CD14-positive monocyte (primary cell): ENCODE data around the gene OR6Y1. TPM values are rescaled to one million over a fixed set of nuclear protein-coding genes. Genes with fewer than 3 reads are reported as not detected.

Experiments used
- DNase-seq, 3 donors: peaks; one replicate each; pipeline ENCODE4 v3.0.0-alpha.2; 2011 to 2022
- H2AFZ ChIP-seq: 2 replicates; pipeline ENCODE4 v1.6.0; 2012; ENCODE audit warnings: mild to moderate bottlenecking, low read depth, low read length, inconsistent platforms; ENCODE audit not compliant: insufficient read depth, poor library complexity, severe bottlenecking
- H3K27ac ChIP-seq, 2 donors: 1 replicate in 1 of 2; 2 replicates in 1 of 2; pipeline ENCODE4 v1.5.1; 2012 to 2013; ENCODE audit warnings: low read length in 2 of 2, control low read depth in 1 of 2, inconsistent platforms in 1 of 2, low read depth in 1 of 2, mild to moderate bottlenecking in 1 of 2
- H3K27me3 ChIP-seq, 2 donors: one replicate each; pipeline versions ENCODE4 v1.6.0 to v1.6.1; 2011 to 2013; ENCODE audit warnings: low read length in 2 of 2; ENCODE audit not compliant: control insufficient read depth in 2 of 2, insufficient read depth in 2 of 2
- H3K36me3 ChIP-seq, 2 donors: replicated peaks in 1 of 2; 1 replicate in 1 of 2; 2 replicates in 1 of 2; pipeline versions ENCODE4 v1.5.1 to v1.6.1; 2012 to 2013; ENCODE audit warnings: low read length in 2 of 2, control low read depth in 1 of 2, inconsistent platforms in 1 of 2, mild to moderate bottlenecking in 1 of 2; ENCODE audit not compliant: insufficient read depth in 2 of 2, control insufficient read depth in 1 of 2
- H3K4me1 ChIP-seq, 2 donors: 1 replicate in 1 of 2; 2 replicates in 1 of 2; pipeline versions ENCODE4 v1.5.1 to v1.6.1; 2012 to 2013; ENCODE audit warnings: low read length in 2 of 2, control low read depth in 1 of 2, inconsistent platforms in 1 of 2, mild to moderate bottlenecking in 1 of 2, moderate library complexity in 1 of 2; ENCODE audit not compliant: insufficient read depth in 2 of 2, control insufficient read depth in 1 of 2
- H3K4me2 ChIP-seq: replicated peaks from 2 replicates; pipeline ENCODE3; 2012; ENCODE audit warnings: low read length, moderate library complexity, mild to moderate bottlenecking; ENCODE audit not compliant: poor library complexity, severe bottlenecking; ENCODE audit errors: extremely low read depth
- H3K4me3 ChIP-seq, 3 experiments: fragments of 200-600 bp in 1 of 3; sonication (generic) in 1 of 3; replicated peaks in 1 of 3; 1 replicate in 2 of 3; 2 replicates in 1 of 3; pipeline ENCODE4 v1.5.1; 2011 to 2013; ENCODE audit warnings: low read length in 3 of 3, mild to moderate bottlenecking in 3 of 3, control low read depth in 2 of 3, low read depth in 2 of 3, inconsistent platforms in 1 of 3, moderate library complexity in 1 of 3
- H3K79me2 ChIP-seq: 2 replicates; pipeline ENCODE4 v1.6.0; 2012; ENCODE audit warnings: mild to moderate bottlenecking, control low read depth, inconsistent platforms, low read length, moderate library complexity; ENCODE audit not compliant: insufficient read depth
- H3K9ac ChIP-seq: 2 replicates; pipeline ENCODE4 v1.6.0; 2017; ENCODE audit warnings: low read length, mild to moderate bottlenecking; ENCODE audit not compliant: insufficient read depth, poor library complexity, severe bottlenecking
- H3K9me3 ChIP-seq, 2 donors: replicated peaks in 1 of 2; 1 replicate in 1 of 2; 2 replicates in 1 of 2; pipeline versions ENCODE4 v1.5.1 to v1.6.1; 2012 to 2013; ENCODE audit warnings: low read length in 2 of 2, control low read depth in 1 of 2; ENCODE audit not compliant: control insufficient read depth in 1 of 2, insufficient read depth in 1 of 2
- H4K20me1 ChIP-seq: 2 replicates; pipeline ENCODE4 v1.6.0; 2012; ENCODE audit warnings: mild to moderate bottlenecking, low read length, control low read depth, moderate library complexity; ENCODE audit not compliant: insufficient read depth
- H3K27ac Mint-ChIP-seq, 7 donors: one replicate each; pipeline ENCODE4 v1.8.0; 2020; ENCODE audit warnings: mild to moderate bottlenecking in 7 of 7, mixed read lengths in 7 of 7, moderate library complexity in 6 of 7, inconsistent platforms in 2 of 7
- H3K27me3 Mint-ChIP-seq, 3 donors: one replicate each; pipeline ENCODE4 v1.8.0; 2021 to 2022; ENCODE audit warnings: low read depth in 3 of 3, mild to moderate bottlenecking in 3 of 3, mixed read lengths in 3 of 3, moderate library complexity in 3 of 3, inconsistent platforms in 1 of 3
- H3K36me3 Mint-ChIP-seq, 2 donors: one replicate each; pipeline ENCODE4 v1.8.0; 2020; ENCODE audit warnings: mixed read lengths in 2 of 2, inconsistent platforms in 1 of 2, mild to moderate bottlenecking in 1 of 2
- H3K4me1 Mint-ChIP-seq: one replicate; pipeline ENCODE4 v1.8.0; 2020; ENCODE audit warnings: mild to moderate bottlenecking, mixed read lengths
- H3K4me3 Mint-ChIP-seq, 2 donors: one replicate each; pipeline ENCODE4 v1.8.0; 2020; ENCODE audit warnings: mild to moderate bottlenecking in 2 of 2, mixed read lengths in 2 of 2, moderate library complexity in 1 of 2
- H3K9me3 Mint-ChIP-seq, 7 donors: one replicate each; pipeline ENCODE4 v1.8.0; 2020 to 2022; ENCODE audit warnings: mixed read lengths in 7 of 7, mild to moderate bottlenecking in 6 of 7, moderate library complexity in 6 of 7, inconsistent platforms in 2 of 7
- WGBS: methylation state at CpG from one replicate; pipeline ENCODE4 v1.1.5; 2013; ENCODE audit warnings: missing lambda C conversion rate; ENCODE audit not compliant: insufficient coverage; 5-methylcytosine and 5-hydroxymethylcytosine counted together
- intact Hi-C, 2 donors: fragments of 100-400 bp; cut with micrococcal nuclease; formaldehyde crosslinking; loops; one replicate each; pipeline versions ENCODE4 v1.15.0 to v1.15.1; 2023
- polyA plus RNA-seq, 3 donors: library from polyadenylated mRNA; depleted of rRNA in 1 of 3; unstranded in 2 of 3; stranded (reverse) in 1 of 3; fragments of 300-500 nt in 2 of 3; fragments of >200 nt in 1 of 3; fragmentation: Illumina TruSeq in 2 of 3; gene quantifications; 1 replicate in 2 of 3; 2 replicates in 1 of 3; pipeline ENCODE4 v1.2.3, GENCODE V29; 2012 to 2021
- TF ChIP-seq, protein P1 (sequence below): fragments of 200-600 bp; IDR thresholded peaks from one replicate; pipeline ENCODE4 v1.8.0; 2022; ENCODE audit warnings: antibody characterized with exemption, mild to moderate bottlenecking

OR6Y1 gene
- polyA plus RNA-seq, 3 donors, result not detected

DNA sequence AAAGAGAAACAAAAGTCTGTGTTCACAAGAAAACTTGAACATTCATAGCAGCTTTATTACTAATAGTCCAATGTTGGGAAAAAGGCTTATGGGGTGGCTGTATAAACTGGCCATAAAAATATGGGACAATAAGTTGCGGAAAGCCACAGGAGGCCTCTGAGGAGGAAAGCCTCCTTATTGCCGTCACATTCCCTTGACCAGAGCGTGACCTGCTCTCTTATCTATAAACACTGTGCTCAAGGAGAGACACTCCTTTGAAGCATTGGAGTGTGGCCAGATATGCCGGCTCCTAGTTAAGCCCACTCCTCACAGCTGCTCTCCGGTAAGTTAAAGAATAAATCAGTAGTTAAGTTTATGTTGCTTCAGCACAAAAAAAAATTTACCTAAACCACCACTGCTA is 19.7 kb downstream of the OR6Y1 start:
- no peak overlapping the region for H3K4me3 ChIP-seq
- H3K9ac ChIP-seq, result no peak overlapping the region
- no peak overlapping the region for H2AFZ ChIP-seq
- WGBS, result no CpG with 5 or more reads among the region's 5 CpGs
- peaks cover 0 to 3% (median 0%) of the 10 kb centered on the region in 7 donors for H3K9me3 Mint-ChIP-seq
- H3K79me2 ChIP-seq, result no peaks in the 10 kb centered on the region
- no peak overlapping the region for H3K27ac Mint-ChIP-seq
- H3K27ac ChIP-seq, result no peak overlapping the region
- no peaks in the 10 kb centered on the region for H3K4me1 Mint-ChIP-seq
- no peaks in the 10 kb centered on the region for H3K36me3 Mint-ChIP-seq
- intact Hi-C loops, result no loop called here
- TF ChIP-seq, protein P1, sequence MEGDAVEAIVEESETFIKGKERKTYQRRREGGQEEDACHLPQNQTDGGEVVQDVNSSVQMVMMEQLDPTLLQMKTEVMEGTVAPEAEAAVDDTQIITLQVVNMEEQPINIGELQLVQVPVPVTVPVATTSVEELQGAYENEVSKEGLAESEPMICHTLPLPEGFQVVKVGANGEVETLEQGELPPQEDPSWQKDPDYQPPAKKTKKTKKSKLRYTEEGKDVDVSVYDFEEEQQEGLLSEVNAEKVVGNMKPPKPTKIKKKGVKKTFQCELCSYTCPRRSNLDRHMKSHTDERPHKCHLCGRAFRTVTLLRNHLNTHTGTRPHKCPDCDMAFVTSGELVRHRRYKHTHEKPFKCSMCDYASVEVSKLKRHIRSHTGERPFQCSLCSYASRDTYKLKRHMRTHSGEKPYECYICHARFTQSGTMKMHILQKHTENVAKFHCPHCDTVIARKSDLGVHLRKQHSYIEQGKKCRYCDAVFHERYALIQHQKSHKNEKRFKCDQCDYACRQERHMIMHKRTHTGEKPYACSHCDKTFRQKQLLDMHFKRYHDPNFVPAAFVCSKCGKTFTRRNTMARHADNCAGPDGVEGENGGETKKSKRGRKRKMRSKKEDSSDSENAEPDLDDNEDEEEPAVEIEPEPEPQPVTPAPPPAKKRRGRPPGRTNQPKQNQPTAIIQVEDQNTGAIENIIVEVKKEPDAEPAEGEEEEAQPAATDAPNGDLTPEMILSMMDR, result no peak
- H3K4me2 ChIP-seq, result no peak overlapping the region
- H3K9me3 ChIP-seq, result no peaks in the 10 kb centered on the region
- no peak overlapping the region for H3K4me3 Mint-ChIP-seq
- H3K4me1 ChIP-seq, result no peaks in the 10 kb centered on the region
- DNase-seq, result no peak
- H3K36me3 ChIP-seq, result no peaks in the 10 kb centered on the region
- H3K27me3 Mint-ChIP-seq, result peaks cover 2 to 12% (median 5%) of the 10 kb centered on the region in 3 donors
- peaks cover 0 to 4% of the 10 kb centered on the region in 2 donors for H3K27me3 ChIP-seq
- no peaks in the 10 kb centered on the region for H4K20me1 ChIP-seq

DNA sequence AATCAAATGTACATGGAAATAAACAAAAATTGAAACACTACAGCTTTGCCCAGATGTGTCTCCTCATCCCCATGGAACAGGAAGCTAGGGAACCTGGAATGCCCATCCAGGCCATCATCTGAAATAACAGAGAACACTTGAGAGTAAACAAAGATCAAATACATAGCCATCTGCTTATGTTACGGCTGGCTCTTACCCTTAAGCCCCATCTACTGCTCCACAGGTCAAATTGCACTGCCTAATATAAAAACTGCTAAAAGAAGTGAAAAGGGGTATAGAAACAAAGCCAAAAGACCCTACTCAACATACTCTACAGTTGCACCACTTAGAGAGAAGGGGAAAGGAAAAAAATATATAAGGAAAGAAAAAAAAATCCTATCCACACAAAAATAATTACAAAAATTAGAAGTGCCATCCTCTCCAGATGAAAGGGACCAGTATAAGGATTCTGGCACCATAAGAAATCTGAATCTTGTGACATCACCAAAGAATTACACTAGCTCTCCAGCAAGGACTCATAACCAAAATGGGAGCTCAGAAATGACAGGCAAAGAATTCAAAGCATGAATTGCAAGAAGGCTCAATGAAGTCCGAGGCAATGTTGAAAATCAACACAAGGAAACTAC is 26.9 kb downstream of the OR6Y1 start:
- Histone ChIP-seq H2AFZ (no peak overlapping the region), H3K27me3 (peaks cover 8 to 12% of the 10 kb centered on the region in 2 donors), H3K27ac (no peak overlapping the region), H3K9ac (no peak overlapping the region), H3K36me3 (no peaks in the 10 kb centered on the region), H3K79me2 (no peaks in the 10 kb centered on the region), H3K4me2 (no peak overlapping the region), H3K4me3 (no peak overlapping the region), H3K9me3 (no peaks in the 10 kb centered on the region), H4K20me1 (no peaks in the 10 kb centered on the region), H3K4me1 (no peaks in the 10 kb centered on the region)
- intact Hi-C loops, result no loop called here
- DNase-seq, result peak in 2 of 3 donors; percentile 44 to 51
- TF ChIP-seq, protein P1, result no peak
- H3K9me3 Mint-ChIP-seq, result peaks cover 0 to 23% (median 10%) of the 10 kb centered on the region in 7 donors
- no CpG with 5 or more reads among the region's 2 CpGs for WGBS
- no peak overlapping the region for H3K27ac Mint-ChIP-seq
- no peaks in the 10 kb centered on the region for H3K4me1 Mint-ChIP-seq
- peaks cover 13 to 22% (median 21%) of the 10 kb centered on the region in 3 donors for H3K27me3 Mint-ChIP-seq
- H3K4me3 Mint-ChIP-seq, result no peak overlapping the region
- no peaks in the 10 kb centered on the region for H3K36me3 Mint-ChIP-seq
